Small intestine (tissue), 7 donors: ENCODE data around the gene UBASH3A. TPM values are rescaled to one million over a fixed set of nuclear protein-coding genes. Genes with fewer than 3 reads are reported as not detected.
A peak's percentile ranks its signal among the peaks of the same experiment; 100 is the strongest.

ENCODE experiments used
- DNase-seq, 2 donors: peaks; one replicate each; pipeline versions ENCODE4 v3.0.0 to v3.0.0-alpha.2; 2013
- FAIRE-seq: peaks from 2 replicates; lab custom pipeline; 2012; peaks lifted over from hg19 to GRCh38; lab: Jason Lieb, UNC
- H3K27ac ChIP-seq, 3 donors: one replicate each; pipeline ENCODE4 v1.5.1; 2013; ENCODE audit warnings: low read length in 2 of 3, mild to moderate bottlenecking in 2 of 3, control low read depth in 1 of 3, inconsistent platforms in 1 of 3, low read depth in 1 of 3, moderate library complexity in 1 of 3
- H3K27me3 ChIP-seq, 3 donors: one replicate each; pipeline ENCODE4 v1.6.1; 2013; ENCODE audit warnings: low read length in 3 of 3, inconsistent platforms in 1 of 3; ENCODE audit not compliant: control insufficient read depth in 3 of 3, insufficient read depth in 3 of 3
- H3K36me3 ChIP-seq, 3 donors: one replicate each; pipeline ENCODE4 v1.6.1; 2013; ENCODE audit warnings: low read length in 3 of 3, inconsistent platforms in 1 of 3, low read depth in 1 of 3, mild to moderate bottlenecking in 1 of 3, moderate library complexity in 1 of 3; ENCODE audit not compliant: control insufficient read depth in 3 of 3, insufficient read depth in 2 of 3
- H3K4me1 ChIP-seq, 3 donors: one replicate each; pipeline ENCODE4 v1.6.1; 2013; ENCODE audit warnings: low read length in 2 of 3, inconsistent platforms in 1 of 3, low read depth in 1 of 3, mild to moderate bottlenecking in 1 of 3, moderate library complexity in 1 of 3; ENCODE audit not compliant: control insufficient read depth in 3 of 3, insufficient read depth in 2 of 3
- H3K4me3 ChIP-seq, 3 donors: one replicate each; pipeline ENCODE4 v1.5.1; 2013; ENCODE audit warnings: low read length in 3 of 3, control low read depth in 1 of 3, inconsistent platforms in 1 of 3, low read depth in 1 of 3, mild to moderate bottlenecking in 1 of 3, moderate library complexity in 1 of 3
- H3K9me3 ChIP-seq, 2 donors: one replicate each; pipeline ENCODE4 v1.6.1; 2013; ENCODE audit warnings: low read depth in 1 of 2, low read length in 1 of 2; ENCODE audit not compliant: control insufficient read depth in 2 of 2, insufficient read depth in 1 of 2
- WGBS, 3 donors: extraction: QIAGEN DNeasy Blood & Tissue Kit; methylation state at CpG; one replicate each; pipeline ENCODE4 v1.1.7; 2013; 5-methylcytosine and 5-hydroxymethylcytosine counted together
- polyA plus RNA-seq, 4 donors: library from polyadenylated mRNA; stranded (reverse) in 3 of 4; unstranded in 1 of 4; fragments of 200-250 nt in 3 of 4; fragments of 120-200 nt in 1 of 4; gene quantifications; one replicate each; pipeline versions ENCODE4 v1.2.1 to v1.2.3, GENCODE V29; 2013
- donor health status: healthy with polysubstance abuse.
- donor health status: control.
- donor health status: control.
- donor health status: Bipolar disorder and iron deficiency.
- donor health status: healthy.

Gene UBASH3A
- polyA plus RNA-seq, 4 donors: 0.42 to 2.4 (median 0.76) TPM

- 92 to 97% (median 96%) methylated on average over 6 of the region's 6 CpGs for WGBS, 3 donors
- Histone ChIP-seq H3K9me3 (peaks cover 0 to 4% of the 10 kb centered on the region in 2 donors), H3K4me1 (peaks cover 2 to 13% (median 4%) of the 10 kb centered on the region in 3 donors), H3K36me3 (no peaks in the 10 kb centered on the region), H3K27me3 (peaks cover 0 to 2% (median 0%) of the 10 kb centered on the region in 3 donors), H3K4me3 (no peak overlapping the region), H3K27ac (no peak overlapping the region)
- FAIRE-seq (no peak), DNase-seq (no peak)
Observed at GRCh38 chr21:42419845-42420244, 16.1 kb downstream of the UBASH3A start.

- DNase-seq (peak; percentile 52 to 75), FAIRE-seq (no peak)
Observed at GRCh38 chr21:42421018-42421793, 17.5 kb downstream of the UBASH3A start.

DNA sequence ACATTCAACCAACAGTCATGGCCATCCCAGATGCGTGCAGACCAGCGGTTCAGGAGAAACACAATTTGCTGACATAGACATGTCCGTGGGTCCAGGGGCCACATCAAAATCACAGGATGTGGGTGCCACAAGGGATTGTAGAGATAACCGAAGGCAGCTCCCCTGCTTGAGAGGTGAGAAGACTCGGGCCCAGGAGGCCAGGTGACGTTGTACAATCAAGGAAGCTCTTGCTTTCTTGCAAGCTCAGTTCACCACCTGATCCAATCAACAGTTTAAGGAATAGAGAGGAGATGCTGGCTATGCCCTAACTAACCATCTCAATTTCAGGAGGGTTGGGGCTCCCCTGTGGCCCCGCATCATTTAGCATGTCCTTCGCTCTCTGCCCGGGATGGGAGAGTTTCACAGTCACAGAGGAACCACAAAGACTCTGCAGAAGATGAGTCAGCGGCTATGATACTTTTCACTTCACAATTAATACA, 19.5 kb downstream of the UBASH3A start:
- Histone ChIP-seq H3K27me3 (peaks cover 0 to 2% (median 0%) of the 10 kb centered on the region in 3 donors), H3K36me3 (no peaks in the 10 kb centered on the region), H3K27ac (no peak overlapping the region), H3K9me3 (peaks cover 0 to 4% of the 10 kb centered on the region in 2 donors), H3K4me1 (peaks cover 2 to 13% (median 4%) of the 10 kb centered on the region in 3 donors), H3K4me3 (no peak overlapping the region)
- FAIRE-seq (no peak), DNase-seq (peak in 1 of 2 donors; percentile 40)
- WGBS, 3 donors: 61 to 73% (median 66%) methylated on average over 10 of the region's 10 CpGs

More at GRCh38 chr21:42421018-42421793, 17.5 kb downstream of the UBASH3A start:
- Histone ChIP-seq H3K36me3 (no peaks in the 10 kb centered on the region), H3K9me3 (peaks cover 0 to 4% of the 10 kb centered on the region in 2 donors), H3K4me1 (peaks cover 2 to 13% (median 4%) of the 10 kb centered on the region in 3 donors), H3K27me3 (peaks cover 0 to 2% (median 0%) of the 10 kb centered on the region in 3 donors), H3K27ac (peak overlapping the region in 1 of 3 donors; percentile 34), H3K4me3 (no peak overlapping the region)
- 50 to 69% (median 59%) methylated on average over 3 of the region's 3 CpGs for WGBS, 3 donors

GRCh38 chr21:42423685-42424084, 20.0 kb downstream of the UBASH3A start:
- H3K27me3 ChIP-seq: peaks cover 0 to 2% (median 0%) of the 10 kb centered on the region in 3 donors
- no peaks in the 10 kb centered on the region for H3K36me3 ChIP-seq
- WGBS, 3 donors: 78 to 84% (median 83%) methylated on average over 2 of the region's 2 CpGs
- peak overlapping the region in 1 of 3 donors; percentile 21 for H3K27ac ChIP-seq
- no peak for DNase-seq
- H3K4me1 ChIP-seq: peaks cover 2 to 9% (median 4%) of the 10 kb centered on the region in 3 donors
- H3K9me3 ChIP-seq: peaks cover 0 to 4% of the 10 kb centered on the region in 2 donors
- no peak overlapping the region for H3K4me3 ChIP-seq
- FAIRE-seq: no peak

- H3K9me3 ChIP-seq: peaks cover 0 to 4% of the 10 kb centered on the region in 2 donors
- no peaks in the 10 kb centered on the region for H3K36me3 ChIP-seq
- FAIRE-seq: no peak
- H3K27ac ChIP-seq: peak overlapping the region in 2 of 3 donors; percentile 24 to 82
- 52 to 82% (median 67%) methylated on average over 12 of the region's 12 CpGs for WGBS, 3 donors
- no peak overlapping the region for H3K4me3 ChIP-seq
- peaks cover 2 to 8% (median 4%) of the 10 kb centered on the region in 3 donors for H3K4me1 ChIP-seq
- H3K27me3 ChIP-seq: peaks cover 0 to 2% (median 0%) of the 10 kb centered on the region in 3 donors
- peak in 1 of 2 donors; percentile 60 for DNase-seq
Observed at GRCh38 chr21:42424914-42425541, 21.3 kb downstream of the UBASH3A start.

DNA sequence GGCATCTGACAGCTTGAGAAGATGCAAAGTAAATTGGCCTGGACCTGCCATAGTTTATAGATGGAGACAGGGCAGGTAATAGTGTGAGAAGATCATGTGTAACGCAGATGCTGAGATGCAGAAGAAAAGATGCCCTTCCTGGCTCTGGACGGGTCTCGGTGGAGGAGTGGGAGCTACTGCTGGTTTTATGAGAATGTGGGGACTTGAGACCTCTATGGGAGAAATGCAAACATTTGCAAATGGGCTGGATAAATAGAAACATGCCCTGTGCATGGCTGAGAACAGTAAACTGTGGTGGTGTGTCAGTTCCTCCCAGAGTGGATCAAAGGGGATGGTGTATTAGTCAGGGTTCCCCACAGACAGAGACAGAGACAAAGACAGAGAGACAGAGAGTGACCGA, 21.9 kb downstream of the UBASH3A start:
- no peak overlapping the region for H3K4me3 ChIP-seq
- H3K4me1 ChIP-seq: peaks cover 2 to 6% (median 4%) of the 10 kb centered on the region in 3 donors
- H3K9me3 ChIP-seq: peaks cover 0 to 4% of the 10 kb centered on the region in 2 donors
- DNase-seq: no peak
- H3K27ac ChIP-seq: no peak overlapping the region
- no peaks in the 10 kb centered on the region for H3K36me3 ChIP-seq
- WGBS, 3 donors: 50 to 84% (median 56%) methylated on average over 4 of the region's 4 CpGs
- no peak for FAIRE-seq
- H3K27me3 ChIP-seq: peaks cover 0 to 2% (median 0%) of the 10 kb centered on the region in 3 donors

DNA sequence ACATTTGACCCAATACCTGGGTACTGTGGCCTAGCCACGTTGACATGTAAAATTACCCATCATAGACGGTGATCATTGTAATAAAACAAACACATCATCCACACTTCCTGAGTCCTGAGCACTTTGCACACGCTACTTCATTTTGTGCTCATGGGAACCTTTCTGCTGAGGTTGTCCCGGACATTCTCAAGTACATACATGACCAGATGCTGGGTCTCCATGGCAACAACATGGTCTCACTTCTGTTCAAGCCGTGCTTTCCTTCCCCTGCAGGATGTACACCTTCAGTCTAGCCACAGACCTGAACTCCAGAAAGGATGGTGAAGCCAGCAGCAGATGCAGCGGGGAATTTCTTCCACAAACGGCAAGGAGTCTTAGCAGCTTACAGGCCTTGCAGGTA, 22.7 kb downstream of the UBASH3A start:
- Histone ChIP-seq H3K4me1 (peaks cover 0 to 3% (median 2%) of the 10 kb centered on the region in 3 donors), H3K9me3 (no peaks in the 10 kb centered on the region), H3K36me3 (no peaks in the 10 kb centered on the region), H3K4me3 (no peak overlapping the region), H3K27me3 (peaks cover 0 to 2% (median 0%) of the 10 kb centered on the region in 3 donors), H3K27ac (no peak overlapping the region)
- WGBS, 3 donors: 74 to 82% (median 78%) methylated on average over 7 of the region's 7 CpGs
- no peak for DNase-seq
- FAIRE-seq: no peak

GRCh38 chr21:42426876-42427480, 23.3 kb downstream of the UBASH3A start:
- FAIRE-seq: no peak
- 86 to 87% (median 86%) methylated on average over 10 of the region's 10 CpGs for WGBS, 3 donors

More at GRCh38 chr21:42426876-42427480, 23.3 kb downstream of the UBASH3A start:
- Histone ChIP-seq H3K27ac (no peak overlapping the region), H3K9me3 (no peaks in the 10 kb centered on the region), H3K4me1 (peaks cover 0 to 3% (median 2%) of the 10 kb centered on the region in 3 donors), H3K4me3 (no peak overlapping the region), H3K27me3 (peaks cover 0 to 2% (median 0%) of the 10 kb centered on the region in 3 donors), H3K36me3 (no peaks in the 10 kb centered on the region)
- peak; percentile 34 to 39 for DNase-seq
